Epidermal melanocyte (primary cell): Measurements from ENCODE around the gene CEP85.

Experiments used
- DNase-seq: peaks from one replicate; pipeline ENCODE4 v3.0.0; 2011; ENCODE audit warnings: low spot score; ENCODE audit not compliant: insufficient read length

CEP85 gene

DNA sequence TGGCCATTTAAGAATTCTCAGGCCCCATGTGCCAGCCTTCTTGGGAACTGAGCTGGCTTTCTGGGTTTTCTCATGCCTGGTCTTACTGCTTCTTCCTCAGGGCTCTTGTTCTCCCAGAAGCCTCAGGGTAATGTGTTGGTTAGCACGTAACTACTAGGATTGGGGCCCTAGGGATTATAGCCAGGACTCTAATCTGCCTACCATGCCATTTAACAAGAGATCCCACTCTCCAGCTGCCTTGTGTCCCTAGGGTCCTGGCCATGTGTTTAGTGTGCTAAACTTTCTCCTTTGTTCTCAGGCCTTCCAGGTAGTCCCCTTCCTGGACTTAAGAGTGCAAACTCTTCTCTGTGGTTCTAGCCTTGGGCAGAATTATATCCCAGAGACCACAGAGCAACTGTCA lies 43.7 kb downstream of the CEP85 start:
- DNase-seq: no peak

DNA sequence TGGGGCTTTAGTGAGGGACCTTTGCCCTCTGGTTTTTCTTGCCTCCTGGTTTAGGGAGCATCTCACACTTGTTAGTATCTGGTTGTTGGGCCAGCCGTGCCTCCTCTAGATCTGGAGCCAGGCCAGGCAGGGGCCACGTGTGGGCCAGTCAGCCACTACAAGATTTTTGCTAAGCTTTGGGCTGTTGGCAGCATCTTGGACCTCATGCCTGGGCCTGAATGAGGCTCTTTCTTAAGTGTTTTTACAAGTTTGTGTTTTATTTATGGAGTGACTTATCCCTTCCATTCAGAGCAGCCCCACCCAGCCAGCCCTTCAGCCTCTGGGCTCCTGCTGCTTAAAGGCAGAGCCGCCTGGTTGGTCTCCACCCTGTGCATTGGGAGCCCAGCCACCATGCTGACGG lies 44.3 kb downstream of the CEP85 start:
- peak; percentile 89 for DNase-seq

DNA sequence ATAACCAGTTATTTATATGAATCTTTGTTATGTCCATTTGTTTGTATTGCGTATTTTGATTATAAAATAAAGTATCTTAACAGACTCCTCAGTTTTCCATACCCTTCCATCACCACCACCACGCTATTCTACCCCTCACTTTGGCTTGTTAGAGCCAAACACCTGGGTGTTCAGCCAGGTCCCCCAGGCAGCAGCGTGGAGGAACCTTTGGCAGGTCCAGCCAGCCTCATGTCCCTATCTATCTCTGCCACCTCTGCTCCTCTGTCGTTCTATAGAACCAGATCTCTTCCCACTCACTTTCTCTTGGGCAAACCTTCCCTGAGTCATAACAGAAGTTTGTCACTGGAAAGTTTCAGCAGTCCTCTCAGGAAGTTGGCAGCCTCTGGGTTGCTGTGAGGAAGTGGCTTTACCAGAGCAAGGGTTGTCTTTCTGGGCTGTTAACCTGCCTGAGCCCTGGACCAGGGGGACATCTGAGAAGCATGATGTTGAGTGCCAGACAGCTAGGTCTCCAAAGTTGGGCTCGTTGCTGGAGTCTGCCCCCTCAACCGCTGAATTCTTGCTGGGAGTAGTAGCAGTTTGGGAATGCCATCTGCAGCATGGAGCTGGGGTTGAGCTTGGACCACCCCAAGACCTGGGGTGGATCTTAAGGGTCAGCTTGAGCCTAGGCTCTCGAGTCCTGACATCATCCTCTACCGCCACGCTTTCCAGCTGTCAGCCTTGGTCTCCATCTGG lies 44.9 kb downstream of the CEP85 start:
- DNase-seq: no peak

DNA sequence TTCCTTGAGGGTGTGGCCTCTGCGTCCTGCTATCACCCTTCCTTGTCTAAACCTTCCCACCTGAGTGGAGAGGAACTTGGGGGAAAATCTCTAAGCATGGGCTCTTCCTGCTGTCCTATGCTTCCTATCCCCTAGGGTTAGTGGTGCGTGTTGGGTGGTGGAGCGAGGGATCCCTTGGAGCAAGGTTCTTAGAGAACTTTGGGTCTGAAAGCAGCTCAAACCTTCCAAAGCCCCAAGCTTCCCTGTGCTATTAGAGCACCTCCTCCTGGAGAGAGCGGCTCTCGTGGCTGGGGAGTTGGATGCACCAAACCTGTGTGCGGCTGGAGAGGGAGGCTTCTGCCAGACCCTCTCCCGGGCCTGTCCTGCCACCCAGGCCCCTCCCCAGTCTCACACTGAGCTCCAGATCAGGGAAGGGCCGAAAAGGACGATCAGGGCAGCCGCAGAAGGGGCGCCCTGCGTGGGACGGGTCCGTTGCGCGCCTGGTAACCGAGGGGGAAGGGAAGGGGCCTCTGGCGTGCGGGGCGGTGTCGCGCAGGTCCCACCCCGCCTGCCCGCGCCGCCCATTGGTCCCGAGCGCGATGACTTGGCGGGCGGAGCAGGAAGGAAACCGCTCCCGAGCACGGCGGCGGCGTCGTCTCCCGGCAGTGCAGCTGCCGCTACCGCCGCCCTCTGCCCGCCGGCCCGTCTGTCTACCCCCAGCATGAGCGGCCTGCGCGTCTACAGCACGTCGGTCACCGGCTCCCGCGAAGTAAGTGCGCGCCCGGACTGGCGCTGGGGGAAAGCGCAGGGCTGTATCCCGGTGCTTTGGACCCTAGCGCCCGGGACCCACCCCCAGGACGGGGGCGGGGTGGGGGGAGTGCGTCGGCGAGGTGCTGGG lies 45.7 kb downstream of the CEP85 start, which contains the start of gene SH3BGRL3:
SH3BGRL3 (plus strand) TSS at position 631 of the 877 bp plus-strand sequence; CDS start at position 701, 70 bp downstream.
- peak; percentile 81 for DNase-seq

DNA sequence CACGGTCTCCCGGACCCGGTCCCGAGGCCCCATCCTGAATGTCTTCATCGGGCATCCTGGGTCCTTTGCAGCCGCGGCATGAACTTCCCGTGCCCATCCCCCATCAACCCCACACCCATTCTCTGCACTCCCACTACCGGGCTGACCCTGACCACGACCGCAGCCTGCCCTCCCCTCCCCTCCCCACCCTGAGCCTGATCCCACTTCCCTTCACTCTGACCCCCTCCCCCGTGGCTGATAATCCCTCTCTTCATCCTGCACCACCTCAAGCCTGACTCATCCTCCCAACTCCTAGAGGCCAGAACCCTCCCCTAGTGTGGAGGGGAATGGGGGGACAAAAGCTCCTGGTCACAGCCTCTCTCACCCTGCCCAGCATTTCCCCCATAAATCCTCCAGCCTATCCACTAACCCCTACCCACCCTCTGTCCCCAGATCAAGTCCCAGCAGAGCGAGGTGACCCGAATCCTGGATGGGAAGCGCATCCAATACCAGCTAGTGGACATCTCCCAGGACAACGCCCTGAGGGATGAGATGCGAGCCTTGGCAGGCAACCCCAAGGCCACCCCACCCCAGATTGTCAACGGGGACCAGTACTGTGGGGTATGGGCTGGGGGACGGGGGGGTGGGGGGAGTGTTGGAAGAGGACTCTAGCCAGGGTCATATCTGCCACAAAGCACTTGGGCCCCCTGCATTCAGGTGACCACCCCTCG lies 46.5 kb downstream of the CEP85 start:
- no peak for DNase-seq

DNA sequence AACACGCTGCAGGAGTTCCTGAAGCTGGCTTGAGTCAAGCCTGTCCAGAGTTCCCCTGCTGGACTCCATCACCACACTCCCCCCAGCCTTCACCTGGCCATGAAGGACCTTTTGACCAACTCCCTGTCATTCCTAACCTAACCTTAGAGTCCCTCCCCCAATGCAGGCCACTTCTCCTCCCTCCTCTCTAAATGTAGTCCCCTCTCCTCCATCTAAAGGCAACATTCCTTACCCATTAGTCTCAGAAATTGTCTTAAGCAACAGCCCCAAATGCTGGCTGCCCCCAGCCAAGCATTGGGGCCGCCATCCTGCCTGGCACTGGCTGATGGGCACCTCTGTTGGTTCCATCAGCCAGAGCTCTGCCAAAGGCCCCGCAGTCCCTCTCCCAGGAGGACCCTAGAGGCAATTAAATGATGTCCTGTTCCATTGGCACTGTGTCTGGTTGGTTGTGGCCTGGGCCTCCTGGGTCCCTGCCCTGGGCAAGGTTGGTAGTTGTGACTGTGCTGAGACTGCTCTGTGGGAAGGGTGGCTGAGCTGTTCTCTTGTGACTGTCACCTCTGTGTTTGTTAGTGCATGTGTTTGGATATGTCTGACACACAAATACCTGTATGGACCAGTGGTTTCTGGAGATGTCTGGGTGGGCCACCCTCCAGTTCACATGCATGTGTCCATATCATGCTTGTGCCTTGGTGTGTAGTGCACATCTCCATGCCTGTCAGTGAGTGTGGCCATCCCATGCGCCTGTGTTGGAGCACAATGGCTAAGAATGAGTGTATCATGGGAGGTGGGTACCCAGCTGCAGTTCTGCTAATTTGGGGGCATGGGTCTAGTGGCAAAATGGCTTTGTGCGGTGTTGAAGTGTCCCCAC lies 47.3 kb downstream of the CEP85 start:
- no peak for DNase-seq

DNA sequence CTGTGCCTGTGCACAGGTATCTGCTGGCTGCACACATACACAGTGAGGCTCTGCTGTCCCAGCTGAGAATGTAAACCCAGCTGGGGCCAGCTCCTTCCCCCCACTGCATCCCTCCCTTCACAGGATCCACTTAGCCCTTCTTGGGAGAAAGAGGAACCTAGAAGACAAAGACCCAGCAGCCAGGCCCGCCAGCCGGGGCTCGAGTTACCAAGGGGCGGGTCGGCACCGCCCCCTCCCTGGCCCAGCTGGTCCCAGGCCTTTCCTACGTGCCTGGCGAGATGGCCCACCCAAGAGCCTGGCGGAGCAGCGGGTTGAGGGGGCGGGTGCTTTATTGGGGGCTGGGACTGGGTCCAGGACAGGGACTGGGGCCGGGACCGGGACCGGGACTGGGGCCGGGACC lies 48.0 kb downstream of the CEP85 start:
- DNase-seq: no peak

DNA sequence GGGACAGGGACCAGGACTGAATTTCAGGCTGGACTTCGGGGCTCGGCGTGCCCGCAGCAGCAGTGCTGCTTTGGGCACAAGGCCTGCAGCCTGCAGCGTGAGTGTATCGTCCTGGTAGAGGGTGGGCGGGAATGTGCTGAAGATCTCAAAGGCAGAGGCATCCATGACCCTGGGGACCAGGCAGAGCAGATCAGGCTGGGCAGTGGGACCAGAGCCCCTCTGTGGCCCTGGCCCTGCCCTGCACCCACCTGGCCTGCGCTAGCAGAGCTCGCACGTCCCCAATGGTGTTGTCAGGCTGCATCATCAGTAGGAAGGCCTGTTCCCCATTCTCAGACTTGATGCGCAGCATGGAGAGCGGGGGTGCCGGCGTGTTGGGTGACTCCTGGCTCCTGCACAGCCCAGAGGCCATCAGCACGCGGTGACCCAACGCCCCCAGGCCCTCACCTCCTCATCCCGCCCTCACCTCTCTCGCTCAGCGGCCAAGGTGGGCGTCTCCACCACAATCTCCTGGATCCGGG lies 48.5 kb downstream of the CEP85 start:
- no peak for DNase-seq

DNA sequence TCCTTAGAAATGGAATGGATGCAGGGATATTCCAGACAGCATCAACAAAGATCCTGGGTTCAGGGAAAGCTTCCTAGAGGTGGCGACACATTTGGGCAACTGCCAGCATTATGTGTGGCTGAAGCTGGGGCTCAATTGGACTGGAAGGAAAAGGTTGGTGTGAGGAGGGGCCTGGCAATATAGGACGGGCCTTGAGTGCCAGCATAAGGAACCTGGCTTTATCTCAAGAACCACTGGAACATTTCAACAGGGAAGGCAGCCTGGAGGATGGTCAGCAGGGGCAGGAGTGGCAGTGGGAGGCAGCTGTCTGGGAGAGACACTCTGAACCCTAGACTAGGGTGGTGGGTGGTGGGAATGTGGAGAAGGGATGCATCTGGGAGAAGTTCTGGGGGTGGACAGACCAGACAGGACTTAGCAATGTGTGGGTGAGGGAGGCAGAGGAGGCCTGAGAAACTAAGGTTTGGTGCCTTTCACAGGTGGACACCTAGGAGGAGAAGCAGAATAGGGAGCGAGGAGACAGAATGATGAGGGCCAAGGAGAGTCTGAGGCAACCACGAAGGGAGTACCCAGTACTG lies 49.4 kb downstream of the CEP85 start:
- DNase-seq: no peak

DNA sequence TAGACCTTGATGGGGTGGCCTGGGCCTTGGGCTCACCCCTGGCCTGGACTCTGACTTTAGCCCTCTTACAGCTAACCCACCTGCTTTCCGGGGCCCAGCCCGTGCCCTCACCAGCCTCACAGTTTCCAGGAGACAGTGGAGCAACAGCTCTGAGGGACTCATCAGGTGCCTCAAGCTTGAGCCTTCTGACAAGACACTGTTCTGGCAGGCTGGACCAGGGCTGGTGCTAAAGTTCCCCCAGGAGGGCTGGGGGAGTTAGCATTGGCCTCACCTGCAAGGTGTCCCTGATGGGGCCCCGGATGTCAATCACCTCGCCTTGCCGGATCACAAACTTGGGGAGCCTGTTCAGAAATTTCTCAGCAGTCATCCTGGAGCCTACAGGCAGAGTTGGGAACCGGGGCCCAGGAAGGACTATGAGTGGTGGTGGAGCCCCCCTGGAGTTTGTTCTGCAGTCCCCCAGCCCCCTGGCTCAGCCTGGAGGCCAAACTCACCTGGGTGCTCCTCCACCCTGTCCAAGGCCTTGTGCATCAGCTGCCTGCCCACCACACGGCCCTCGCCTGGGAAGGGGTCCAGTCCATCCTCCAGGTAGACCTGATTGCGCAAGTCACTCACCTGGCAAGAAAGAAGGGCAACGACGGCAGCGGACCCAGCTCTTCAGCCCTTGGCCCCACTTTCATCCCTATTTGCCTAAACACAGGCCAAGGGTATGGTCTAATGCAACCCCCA lies 50.0 kb downstream of the CEP85 start:
- DNase-seq: no peak

DNA sequence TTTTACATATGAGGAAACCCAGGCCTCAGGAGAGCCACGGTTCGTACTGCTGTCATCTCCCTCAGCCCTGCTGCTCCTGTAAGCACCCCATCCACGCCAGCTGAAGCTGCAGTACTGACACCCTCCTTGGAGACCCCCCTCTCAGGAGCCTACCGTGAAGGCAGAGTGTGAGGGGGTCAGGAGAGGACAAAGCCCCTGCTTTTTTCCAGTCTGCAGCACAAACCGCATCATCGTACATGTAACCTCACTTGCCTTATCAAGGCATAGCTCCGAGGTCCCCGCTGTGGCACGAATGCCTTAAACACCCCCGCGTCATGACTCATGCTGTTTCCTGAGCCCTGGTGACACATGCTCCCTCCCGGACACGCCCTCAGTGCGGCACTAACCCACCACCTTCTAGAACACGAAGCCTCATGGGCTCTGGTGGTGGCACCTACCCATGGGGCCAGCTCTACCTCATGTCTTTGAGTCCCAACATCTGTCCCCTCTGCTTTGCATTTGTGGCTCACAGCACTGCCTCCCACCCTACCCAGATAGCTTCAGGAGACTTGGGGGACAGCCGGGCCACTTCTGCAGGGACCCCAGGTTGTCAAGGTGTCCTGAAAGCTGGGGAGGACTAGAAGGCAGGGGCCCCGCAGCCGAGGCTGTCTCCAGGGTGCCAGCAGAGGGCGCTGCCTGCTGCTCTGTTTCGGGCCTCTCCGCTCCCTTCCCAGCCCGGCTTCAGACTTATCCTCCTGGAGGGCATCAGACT lies 50.8 kb downstream of the CEP85 start:
- no peak for DNase-seq

DNA sequence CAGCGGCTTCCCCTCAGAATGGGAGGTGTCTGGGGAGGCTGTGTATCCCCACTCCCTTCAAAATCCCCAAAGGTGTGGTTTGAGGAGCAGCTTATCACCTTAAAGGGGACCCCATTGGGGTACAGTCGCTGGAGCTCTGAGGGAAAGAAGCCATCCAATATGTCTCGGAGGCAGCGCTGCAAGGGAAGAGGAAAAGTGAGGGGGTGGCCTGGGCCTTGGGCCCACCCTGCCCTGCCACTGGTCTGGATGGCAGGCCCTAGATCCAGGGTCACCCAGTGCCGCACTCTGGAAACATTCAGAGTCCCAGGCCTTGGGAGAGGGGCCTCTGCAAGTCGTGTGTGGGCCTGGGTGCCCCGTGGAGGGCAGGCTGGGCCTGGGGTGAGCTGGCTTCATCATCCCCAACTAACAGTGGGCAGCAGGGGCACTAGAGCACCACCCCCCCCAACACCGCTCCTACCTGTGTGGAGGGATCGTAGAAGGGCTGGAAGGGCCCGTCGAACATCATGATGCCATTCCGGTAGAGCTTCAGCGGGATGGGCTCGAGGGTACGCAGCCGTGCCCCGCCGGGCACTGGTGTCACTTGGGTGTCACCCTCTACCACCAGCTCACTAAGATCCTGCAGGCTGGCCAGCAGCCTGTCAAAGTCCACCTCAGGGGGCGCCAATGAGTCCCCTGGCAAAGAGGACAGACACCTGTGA lies 51.5 kb downstream of the CEP85 start:
- no peak for DNase-seq

DNA sequence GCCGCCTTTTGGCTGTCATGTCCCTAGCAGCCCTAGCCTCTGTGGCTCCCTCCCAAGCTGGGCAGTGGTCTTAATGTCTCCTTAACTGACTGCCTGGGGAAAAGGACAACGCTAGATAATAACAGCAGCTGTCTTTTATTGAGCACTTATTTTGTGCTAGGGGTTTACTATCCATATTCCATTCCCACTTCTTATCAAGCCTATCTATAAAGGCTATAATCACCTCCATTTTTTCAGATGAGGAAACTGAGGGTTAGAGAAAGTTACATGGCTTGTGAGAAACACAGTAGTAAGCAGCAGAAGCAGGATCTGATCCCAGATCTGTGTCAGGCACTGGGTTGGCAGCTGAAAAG lies 52.0 kb downstream of the CEP85 start:
- DNase-seq: no peak

DNA sequence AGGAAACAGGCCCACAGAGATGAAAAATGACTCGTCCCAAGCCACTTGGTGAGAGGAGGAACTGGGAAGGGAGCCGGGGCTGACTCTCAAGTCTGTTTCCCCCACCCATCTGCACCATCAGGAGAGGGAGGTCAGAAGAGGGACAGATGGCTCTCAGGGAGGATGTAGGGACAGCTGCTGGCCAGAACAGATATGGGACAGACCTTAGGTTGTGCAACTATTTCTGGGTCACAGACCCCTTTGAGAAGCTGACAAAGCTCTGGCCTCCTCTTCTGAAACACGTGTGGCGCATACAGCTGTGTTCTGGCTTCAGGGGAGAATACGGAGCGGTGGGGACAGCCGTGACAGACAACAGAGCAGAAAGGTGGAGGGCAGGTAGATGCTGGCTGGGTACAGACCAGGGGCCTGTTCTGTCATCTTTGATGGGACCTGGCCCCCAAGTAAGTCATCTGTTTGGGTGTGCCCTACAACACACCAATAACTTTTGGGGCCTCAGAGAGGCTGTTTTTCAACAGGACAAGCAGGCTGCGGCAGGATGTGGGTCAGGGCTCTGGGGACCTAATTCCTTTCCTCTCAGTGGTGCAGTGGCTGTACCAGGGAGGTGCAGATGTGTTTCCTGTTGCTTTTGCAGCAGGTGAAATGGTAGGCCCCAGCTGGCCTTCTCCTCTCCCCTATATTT lies 53.2 kb downstream of the CEP85 start:
- DNase-seq: no peak

DNA sequence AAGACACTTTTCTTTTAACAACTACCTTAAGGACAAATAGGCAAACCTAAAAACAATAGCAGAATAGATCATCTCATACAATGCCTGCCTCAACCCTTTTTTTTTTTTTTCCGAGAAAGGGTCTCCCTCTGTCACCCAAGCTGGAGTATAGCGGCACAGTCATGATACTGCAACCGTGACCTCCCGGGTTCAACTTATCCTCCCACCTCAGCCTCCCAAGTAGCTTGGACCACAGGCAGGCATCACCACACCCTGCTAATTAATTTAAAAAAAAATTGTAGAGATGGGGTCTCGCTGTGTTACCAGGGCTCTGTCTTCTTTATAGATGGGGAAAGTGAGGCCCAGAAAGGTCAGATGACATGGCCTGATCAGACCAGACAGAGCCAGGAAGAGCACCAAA lies 53.8 kb downstream of the CEP85 start:
- no peak for DNase-seq

DNA sequence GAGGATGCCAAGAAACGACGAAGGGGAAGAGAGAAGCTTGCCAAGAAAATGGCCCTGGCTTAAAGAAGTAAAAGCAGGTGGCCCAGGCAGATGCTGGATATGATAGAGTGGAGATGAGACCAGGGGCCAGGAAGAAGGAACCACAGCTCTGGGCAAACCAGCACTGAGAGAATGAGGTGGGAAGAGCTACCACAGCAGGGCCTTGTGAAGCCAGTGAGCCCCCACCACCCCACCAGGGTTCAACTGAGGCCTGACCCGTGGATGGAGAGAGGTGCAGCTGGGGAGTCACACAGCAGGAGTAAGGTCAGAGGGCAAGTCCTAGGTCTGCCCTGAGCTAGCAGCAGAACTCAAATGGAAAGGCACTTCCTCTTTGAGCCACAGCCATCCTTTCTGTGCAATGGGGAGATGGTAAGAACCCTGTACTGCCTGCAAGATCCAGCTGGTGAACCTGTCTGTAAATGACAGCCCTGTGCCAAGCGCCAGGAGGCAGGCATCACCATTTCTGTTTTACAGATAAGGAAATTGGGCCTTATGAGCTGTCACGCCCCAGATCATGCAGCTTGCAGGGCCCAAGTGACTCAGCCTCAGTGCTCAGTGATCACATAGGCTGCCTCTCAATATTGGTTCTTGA lies 54.4 kb downstream of the CEP85 start:
- no peak for DNase-seq
